Limb (tissue), 2 donors: ENCODE measurements around the gene SNAI1.
A peak's percentile ranks its signal among the peaks of the same experiment; 100 is the strongest.
"Not testable (repeated sequence)": the region's sequence is repeated elsewhere in the genome, so short reads cannot be mapped to it uniquely, and the experiment has no call there.

Source experiments
- DNase-seq, 2 donors: peaks; one replicate each; pipeline ENCODE4 v3.0.0-alpha.2; 2016; ENCODE audit errors: extremely low spot score in 2 of 2

SNAI1 gene

GRCh38 chr20:49982346-49983122 is at the start of gene SNAI1:
Gene SNAI1 (plus strand): TSS chr20:49982980. CDS start chr20:49983060, 80 bp downstream.
- DNase-seq, result peak; percentile 90 to 93

- no peak for DNase-seq
Observed at GRCh38 chr20:49935746-49936152, 47.0 kb upstream of the SNAI1 start.

- peak; percentile 93 to 98 for DNase-seq
Observed at GRCh38 chr20:49936153-49937026, 46.4 kb upstream of the SNAI1 start, which contains the start of gene RNF114. Gene RNF114 (plus strand): TSS chr20:49936397. CDS start chr20:49936413, 16 bp downstream.

GRCh38 chr20:49937027-49937929 is 45.5 kb upstream of the SNAI1 start:
- peak; percentile 11 to 32 for DNase-seq

- DNase-seq, result peak; percentile 76 to 78
Observed at GRCh38 chr20:49938173-49939163, 44.3 kb upstream of the SNAI1 start.

- DNase-seq, result no peak
Observed at GRCh38 chr20:49941456-49941855, 41.3 kb upstream of the SNAI1 start.

GRCh38 chr20:49942303-49942702 is 40.5 kb upstream of the SNAI1 start:
- DNase-seq, result no peak

- DNase-seq, result no peak
Observed at GRCh38 chr20:49942942-49943341, 39.8 kb upstream of the SNAI1 start.

- DNase-seq, result no peak
Observed at GRCh38 chr20:49945306-49945700, 37.5 kb upstream of the SNAI1 start.

- DNase-seq, result no peak
Observed at GRCh38 chr20:49945701-49946477, 36.9 kb upstream of the SNAI1 start.

- no peak for DNase-seq
Observed at GRCh38 chr20:49948178-49948577, 34.6 kb upstream of the SNAI1 start.

- DNase-seq, result no peak
Observed at GRCh38 chr20:49948809-49949507, 33.8 kb upstream of the SNAI1 start.

- no peak for DNase-seq
Observed at GRCh38 chr20:49951151-49951550, 31.6 kb upstream of the SNAI1 start.

- DNase-seq, result no peak
Observed at GRCh38 chr20:49955167-49955566, 27.6 kb upstream of the SNAI1 start.

GRCh38 chr20:49955830-49956396 is 26.9 kb upstream of the SNAI1 start:
- DNase-seq, result not testable (repeated sequence)

GRCh38 chr20:49956689-49957088 is 26.1 kb upstream of the SNAI1 start:
- DNase-seq, result no peak

GRCh38 chr20:49957089-49957938 is 25.5 kb upstream of the SNAI1 start:
- DNase-seq, result not testable (repeated sequence)
